SK-N-SH treated with all-trans-retinoic acid at 6 μM for 48 hours (cell line): ENCODE results near the gene ACO2.

Experiments used
- BACH2 ChIP-seq: fragments of 250-450 bp; sonication (Bioruptor Pico); IDR thresholded peaks from 2 replicates; pipeline ENCODE4 v1.9.0; 2021; ENCODE audit warnings: mild to moderate bottlenecking, borderline replicate concordance
- SNAI2 ChIP-seq: fragments of 250-450 bp; sonication (Bioruptor Pico); IDR thresholded peaks from 2 replicates; pipeline ENCODE4 v1.5.0; 2020; ENCODE audit warnings: mild to moderate bottlenecking, moderate library complexity
- ZFP3 ChIP-seq: fragments of 250-450 bp; sonication (Bioruptor Pico); IDR thresholded peaks from 2 replicates; pipeline ENCODE4 v1.5.0; 2020; ENCODE audit warnings: mild to moderate bottlenecking, moderate library complexity
- ZFP30 ChIP-seq: fragments of 450-650 bp; formaldehyde crosslinking; IDR thresholded peaks from 2 replicates; pipeline ENCODE4 v1.5.0; 2022; ENCODE audit warnings: mild to moderate bottlenecking, moderate library complexity

- no peak for TF ChIP-seq ZFP30 (CRISPR knock-in tag)
- no peak for TF ChIP-seq ZFP3
- no peak for TF ChIP-seq BACH2
- no peak for TF ChIP-seq SNAI2 (CRISPR knock-in tag)
These were observed 43.1 kb upstream of the ACO2 start for GRCh38 chr22:41425660-41426365.
